SK-N-SH treated with all-trans-retinoic acid at 6 μM for 48 hours (cell line): ENCODE measurements around the gene CTTNBP2NL.

Source experiments
- ARNTL ChIP-seq: fragments of 450-650 bp; formaldehyde crosslinking; IDR thresholded peaks from 2 replicates; pipeline ENCODE4 v1.5.0; 2020; ENCODE audit warnings: low read depth, mild to moderate bottlenecking, moderate library complexity, borderline replicate concordance
- ISL1 ChIP-seq: fragments of 250-450 bp; sonication (Bioruptor Pico); IDR thresholded peaks from 2 replicates; pipeline ENCODE4 v2.1.2; 2022; ENCODE audit warnings: mild to moderate bottlenecking, moderate library complexity
- OSR1 ChIP-seq: fragments of 250-450 bp; sonication (Bioruptor Pico); IDR thresholded peaks from 2 replicates; pipeline ENCODE4 v1.8.0; 2022; ENCODE audit warnings: moderate library complexity, mild to moderate bottlenecking, inconsistent platforms
- PATZ1 ChIP-seq: fragments of 250-450 bp; sonication (Bioruptor Pico); IDR thresholded peaks from 2 replicates; pipeline ENCODE4 v1.8.0; 2020; ENCODE audit warnings: mild to moderate bottlenecking, moderate library complexity, borderline replicate concordance
- POU6F1 ChIP-seq: fragments of 250-450 bp; sonication (Bioruptor Pico); IDR thresholded peaks from 2 replicates; pipeline ENCODE4 v1.8.0; 2021; ENCODE audit warnings: low read depth, mild to moderate bottlenecking, moderate library complexity, borderline replicate concordance
- RARB ChIP-seq: fragments of 250-450 bp; sonication (Bioruptor Pico); IDR thresholded peaks from 2 replicates; pipeline ENCODE4 v1.8.0; 2021; ENCODE audit warnings: mild to moderate bottlenecking, moderate library complexity
- ZFP3 ChIP-seq: fragments of 250-450 bp; sonication (Bioruptor Pico); IDR thresholded peaks from 2 replicates; pipeline ENCODE4 v1.5.0; 2020; ENCODE audit warnings: mild to moderate bottlenecking, moderate library complexity
- ZNF8 ChIP-seq: fragments of 450-650 bp; formaldehyde crosslinking; IDR thresholded peaks from 2 replicates; pipeline ENCODE4 v1.5.0; 2020; ENCODE audit warnings: mild to moderate bottlenecking, moderate library complexity
- TF ChIP-seq, protein P1 (sequence below): fragments of 250-450 bp; sonication (Bioruptor Pico); IDR thresholded peaks from 2 replicates; pipeline ENCODE4 v1.5.1; 2020; ENCODE audit warnings: low read depth, mild to moderate bottlenecking, moderate library complexity

GRCh38 chr1:112395256-112395820 lies 676 bp upstream of the CTTNBP2NL start:
- TF ChIP-seq, protein P1, sequence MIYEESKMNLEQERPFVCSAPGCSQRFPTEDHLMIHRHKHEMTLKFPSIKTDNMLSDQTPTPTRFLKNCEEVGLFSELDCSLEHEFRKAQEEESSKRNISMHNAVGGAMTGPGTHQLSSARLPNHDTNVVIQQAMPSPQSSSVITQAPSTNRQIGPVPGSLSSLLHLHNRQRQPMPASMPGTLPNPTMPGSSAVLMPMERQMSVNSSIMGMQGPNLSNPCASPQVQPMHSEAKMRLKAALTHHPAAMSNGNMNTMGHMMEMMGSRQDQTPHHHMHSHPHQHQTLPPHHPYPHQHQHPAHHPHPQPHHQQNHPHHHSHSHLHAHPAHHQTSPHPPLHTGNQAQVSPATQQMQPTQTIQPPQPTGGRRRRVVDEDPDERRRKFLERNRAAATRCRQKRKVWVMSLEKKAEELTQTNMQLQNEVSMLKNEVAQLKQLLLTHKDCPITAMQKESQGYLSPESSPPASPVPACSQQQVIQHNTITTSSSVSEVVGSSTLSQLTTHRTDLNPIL = no peak
- no peak for TF ChIP-seq RARB (CRISPR knock-in tag)
- no peak for TF ChIP-seq PATZ1 (CRISPR knock-in tag)
- TF ChIP-seq ZNF8 = no peak
- no peak for TF ChIP-seq ISL1
- no peak for TF ChIP-seq POU6F1 (CRISPR knock-in tag)
- TF ChIP-seq OSR1 (CRISPR knock-in tag) = no peak
- TF ChIP-seq ZFP3 (CRISPR knock-in tag) = no peak
- TF ChIP-seq ARNTL (CRISPR knock-in tag) = no peak
